ENCODE data around the gene MBD5.

Gene MBD5

GRCh38 chr2:148238561-148238960 is 217.7 kb downstream of the MBD5 start:
- no peaks in the 10 kb centered on the region for H3K79me2 ChIP-seq (ENCODE audit: insufficient read depth, low read length)
- no peak overlapping the region for H3K4me2 ChIP-seq (ENCODE audit: insufficient read depth, low read length)
- TF ChIP-seq CTCF (IDR thresholded peaks at IDR 0.05; ENCODE audit: borderline replicate concordance, extremely low read depth, low read length, poor library complexity, severe bottlenecking): no peak
- no peak for TF ChIP-seq EZH2 (IDR thresholded peaks at IDR 0.05; ENCODE audit: borderline replicate concordance, low read depth, low read length, severe bottlenecking)
- DNase-seq (no peak), ATAC-seq (ENCODE audit: insufficient read depth, low read depth) (no peak)
- no peak overlapping the region for H2AFZ ChIP-seq (ENCODE audit: low read depth, low read length)
- no peaks in the 10 kb centered on the region for H3K9me3 ChIP-seq (ENCODE audit: insufficient read depth, low read length, severe bottlenecking)
- no peak overlapping the region for H3K4me3 ChIP-seq (ENCODE audit: low read depth in 1 of 2, low read length in 2 of 2)
- no peak overlapping the region for H3K27ac ChIP-seq (ENCODE audit: low read length)
- no peaks in the 10 kb centered on the region for H3K4me1 ChIP-seq (ENCODE audit: insufficient read depth, low read length)
- H3K27me3 ChIP-seq (ENCODE audit: insufficient read depth, low read length, poor library complexity): no peaks in the 10 kb centered on the region
- H3K9ac ChIP-seq (ENCODE audit: low read depth, low read length): no peak overlapping the region
- H4K20me1 ChIP-seq (ENCODE audit: insufficient read depth, low read length): no peaks in the 10 kb centered on the region
- H3K36me3 ChIP-seq (ENCODE audit: insufficient read depth, low read length): peaks cover 13% of the 10 kb centered on the region; the same call in 1 of the 2 replicates

- H2AFZ ChIP-seq (ENCODE audit: low read depth, low read length): no peak overlapping the region
- no peak overlapping the region for H3K4me3 ChIP-seq (ENCODE audit: low read depth in 1 of 2, low read length in 2 of 2)
- peaks cover 10% of the 10 kb centered on the region; the same call in 1 of the 2 replicates for H3K36me3 ChIP-seq (ENCODE audit: insufficient read depth, low read length)
- no peak overlapping the region for H3K4me2 ChIP-seq (ENCODE audit: insufficient read depth, low read length)
- H4K20me1 ChIP-seq (ENCODE audit: insufficient read depth, low read length): no peaks in the 10 kb centered on the region
- H3K9me3 ChIP-seq (ENCODE audit: insufficient read depth, low read length, severe bottlenecking): no peaks in the 10 kb centered on the region
- TF ChIP-seq EZH2 (IDR thresholded peaks at IDR 0.05; ENCODE audit: borderline replicate concordance, low read depth, low read length, severe bottlenecking) (no peak), CTCF (IDR thresholded peaks at IDR 0.05; ENCODE audit: borderline replicate concordance, extremely low read depth, low read length, poor library complexity, severe bottlenecking) (no peak)
- H3K27me3 ChIP-seq (ENCODE audit: insufficient read depth, low read length, poor library complexity): no peaks in the 10 kb centered on the region
- DNase-seq: no peak
- H3K79me2 ChIP-seq (ENCODE audit: insufficient read depth, low read length): no peaks in the 10 kb centered on the region
- ATAC-seq (ENCODE audit: insufficient read depth, low read depth): no peak
- H3K4me1 ChIP-seq (ENCODE audit: insufficient read depth, low read length): no peaks in the 10 kb centered on the region
- no peak overlapping the region for H3K9ac ChIP-seq (ENCODE audit: low read depth, low read length)
- H3K27ac ChIP-seq (ENCODE audit: low read length): no peak overlapping the region
Observed at GRCh38 chr2:148240838-148241237, 219.9 kb downstream of the MBD5 start.

GRCh38 chr2:148244593-148245292 is 223.9 kb downstream of the MBD5 start:
- no peak overlapping the region for H3K4me3 ChIP-seq (ENCODE audit: low read depth in 1 of 2, low read length in 2 of 2)
- DNase-seq (no peak), ATAC-seq (ENCODE audit: insufficient read depth, low read depth) (no peak)
- H3K9me3 ChIP-seq (ENCODE audit: insufficient read depth, low read length, severe bottlenecking): no peaks in the 10 kb centered on the region
- H4K20me1 ChIP-seq (ENCODE audit: insufficient read depth, low read length): no peaks in the 10 kb centered on the region
- no peak overlapping the region for H3K4me2 ChIP-seq (ENCODE audit: insufficient read depth, low read length)
- H2AFZ ChIP-seq (ENCODE audit: low read depth, low read length): no peak overlapping the region
- no peak overlapping the region for H3K27ac ChIP-seq (ENCODE audit: low read length)
- H3K36me3 ChIP-seq (ENCODE audit: insufficient read depth, low read length): no peaks in the 10 kb centered on the region
- no peaks in the 10 kb centered on the region for H3K27me3 ChIP-seq (ENCODE audit: insufficient read depth, low read length, poor library complexity)
- H3K9ac ChIP-seq (ENCODE audit: low read depth, low read length): no peak overlapping the region
- no peaks in the 10 kb centered on the region for H3K79me2 ChIP-seq (ENCODE audit: insufficient read depth, low read length)
- no peaks in the 10 kb centered on the region for H3K4me1 ChIP-seq (ENCODE audit: insufficient read depth, low read length)
- no peak for TF ChIP-seq CTCF (IDR thresholded peaks at IDR 0.05; ENCODE audit: borderline replicate concordance, extremely low read depth, low read length, poor library complexity, severe bottlenecking)
